ENCODE results near the gene RHOXF1.
"Not testable (repeated sequence)": the region's sequence is repeated elsewhere in the genome, so short reads cannot be mapped to it uniquely, and the experiment has no call there.

The RHOXF1 gene

DNA sequence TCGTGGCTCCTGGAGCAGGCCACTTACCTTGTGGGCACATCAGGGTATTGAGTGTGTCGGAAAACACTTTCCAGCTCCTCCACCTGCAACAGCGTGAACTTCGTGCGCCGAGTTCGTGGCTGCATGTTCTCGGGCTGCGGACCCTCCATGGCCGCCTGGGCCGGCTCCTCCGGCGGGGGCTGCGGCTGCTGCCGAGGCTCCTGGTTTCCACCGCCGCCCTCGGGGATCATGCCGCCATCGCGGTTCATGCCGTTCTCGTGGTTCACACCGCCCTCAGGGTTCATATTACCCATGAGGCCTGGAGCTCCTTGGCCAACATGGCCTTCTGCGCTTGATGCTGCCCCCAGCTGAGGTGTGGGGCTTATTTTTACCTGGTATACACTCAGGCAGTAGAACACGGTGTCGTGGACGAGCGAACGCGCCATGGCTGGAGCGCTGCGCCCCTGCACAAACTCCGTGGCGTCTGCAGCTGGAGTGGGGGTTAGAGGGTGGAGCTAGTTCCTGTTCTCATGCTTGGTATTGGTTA is at the start of gene RHOXF1:
Gene RHOXF1, minus strand, starts transcription at position 476 of the 526 bp plus-strand sequence. Its CDS starts 51 bp downstream, at position 425.
- DNase-seq, result no peak

DNA sequence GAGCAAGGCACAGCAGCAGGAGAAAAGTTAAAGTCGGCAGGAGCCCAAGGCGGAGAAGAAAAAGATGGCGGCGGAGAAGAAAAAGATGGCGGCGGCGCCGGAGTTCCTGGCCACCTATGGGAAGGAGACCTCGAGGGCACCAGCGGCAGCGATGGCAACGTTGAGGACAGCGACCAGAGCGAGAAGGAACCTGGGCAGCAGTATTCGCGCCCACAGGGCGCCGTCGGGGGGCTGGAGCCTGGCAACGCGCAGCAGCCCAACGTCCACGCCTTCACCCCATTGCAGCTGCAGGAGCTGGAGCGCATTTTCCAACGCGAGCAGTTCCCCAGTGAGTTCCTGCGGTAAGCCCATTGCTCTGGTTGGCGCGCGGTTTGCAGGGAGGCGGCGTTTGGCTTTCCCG is 43.4 kb upstream of the RHOXF1 start:
- DNase-seq, result not testable (repeated sequence)

DNA sequence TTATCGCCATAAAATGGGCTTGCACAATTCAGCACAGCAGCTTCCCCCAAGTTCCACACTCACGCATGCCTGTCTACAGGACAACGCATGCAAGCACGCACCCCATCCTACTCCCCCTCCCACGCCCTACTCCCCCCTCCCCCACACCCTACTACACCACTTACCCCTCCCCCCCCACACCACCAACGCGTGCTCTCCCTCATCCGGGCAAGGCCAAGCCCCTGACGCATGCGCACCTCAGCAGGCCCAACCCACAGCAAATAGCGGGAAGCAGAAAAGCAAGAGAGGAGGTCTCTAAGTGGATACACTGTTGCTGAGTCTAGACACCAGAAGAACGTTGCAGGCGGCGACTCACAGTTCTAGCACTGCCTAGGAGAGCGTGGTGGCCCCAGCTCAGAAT is 42.6 kb upstream of the RHOXF1 start, which contains the start of gene RHOXF2:
Gene RHOXF2, plus strand, starts transcription at position 301 of the 400 bp plus-strand sequence. CDS start 138 bp downstream, outside the sequence.
- DNase-seq, result not testable (repeated sequence)

GRCh38 chrX:120150109-120150744 is 34.5 kb upstream of the RHOXF1 start:
- DNase-seq, result not testable (repeated sequence)

- DNase-seq, result no peak
These were observed 31.8 kb upstream of the RHOXF1 start for GRCh38 chrX:120147537-120147936.

DNA sequence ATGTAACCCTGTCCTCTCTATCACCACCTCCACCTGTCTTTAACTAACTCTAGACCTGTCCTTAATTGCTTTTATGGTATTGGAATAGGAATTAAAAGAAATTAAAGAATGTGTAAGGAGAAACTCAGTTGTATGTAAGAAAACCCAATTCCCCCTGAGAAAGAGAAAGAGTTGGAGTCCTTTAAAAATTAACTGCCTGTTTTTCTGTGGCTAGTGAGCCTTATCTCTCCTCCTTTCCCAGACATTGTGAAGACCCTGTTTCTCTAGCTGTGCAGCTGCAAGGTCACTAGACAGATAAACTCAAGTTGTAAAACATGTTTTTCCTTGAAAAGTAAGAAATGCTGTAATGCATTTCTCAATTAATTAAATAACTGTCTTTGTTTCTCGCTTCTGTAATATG is 30.6 kb upstream of the RHOXF1 start:
- DNase-seq, result not testable (repeated sequence)

DNA sequence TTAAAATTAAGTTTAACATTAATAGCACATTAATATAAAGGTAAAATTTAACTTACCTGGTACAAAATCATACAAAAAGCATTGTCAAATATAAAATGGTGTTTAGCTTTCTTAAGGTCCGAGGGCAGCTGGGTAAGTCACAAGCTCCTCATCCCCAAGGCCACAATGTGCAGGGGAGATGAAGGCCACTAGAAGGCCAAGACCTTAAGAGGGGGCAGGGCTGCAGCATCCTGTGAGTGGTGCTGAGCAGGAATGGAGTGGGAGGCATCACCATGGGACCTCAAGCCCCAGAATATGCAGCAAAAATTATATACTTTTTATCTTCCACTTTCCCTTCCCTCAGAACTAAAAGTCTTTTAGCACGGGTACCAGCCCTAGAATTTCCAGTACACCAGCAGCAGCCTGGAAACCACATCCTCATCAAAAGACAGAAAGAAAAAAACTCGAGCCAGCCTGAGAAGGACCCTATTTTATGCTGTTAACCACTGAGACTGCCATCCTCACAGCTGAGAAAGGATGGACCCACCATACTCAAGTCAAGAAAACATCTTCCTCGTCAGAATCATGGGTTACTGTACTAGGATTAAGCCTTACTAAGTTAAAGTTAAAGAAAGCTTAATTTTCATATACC is 29.7 kb upstream of the RHOXF1 start:
- no peak for DNase-seq

- DNase-seq, result no peak
These were observed 28.6 kb upstream of the RHOXF1 start for GRCh38 chrX:120144178-120144844.

DNA sequence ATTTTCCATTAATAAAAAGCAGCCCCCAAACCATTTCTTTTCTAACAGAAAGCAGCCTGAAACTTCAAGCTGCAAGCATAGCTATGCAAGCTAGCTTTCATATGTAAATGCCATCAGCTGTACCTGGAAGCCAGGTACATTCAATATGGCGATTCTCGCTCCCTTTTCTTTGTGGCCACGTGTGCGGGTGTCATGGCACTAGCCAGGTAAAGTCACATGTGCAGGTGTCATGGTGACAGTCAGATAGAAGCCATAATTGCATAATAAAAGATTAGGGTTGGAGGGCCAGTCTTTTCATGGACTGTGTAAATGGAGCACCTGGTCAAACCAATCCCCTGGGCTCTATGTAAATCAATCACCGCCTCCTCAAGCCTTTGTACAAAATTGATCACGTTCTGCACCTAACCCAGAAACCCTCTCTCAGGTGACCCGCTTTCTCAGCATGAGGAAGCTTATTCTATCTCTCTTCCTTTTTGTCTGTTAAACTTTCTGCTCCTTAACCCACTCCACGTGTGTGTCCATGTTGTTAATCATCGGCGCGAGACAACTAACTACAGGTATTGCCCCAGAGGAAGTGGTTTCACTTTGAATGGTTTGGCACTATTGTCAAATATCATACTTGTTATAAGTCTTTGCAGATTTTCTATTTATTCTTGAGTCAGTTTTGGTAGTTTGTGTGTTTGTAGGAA is 24.7 kb upstream of the RHOXF1 start:
- no peak for DNase-seq

GRCh38 chrX:120137439-120137838 is 21.7 kb upstream of the RHOXF1 start:
- no peak for DNase-seq

DNA sequence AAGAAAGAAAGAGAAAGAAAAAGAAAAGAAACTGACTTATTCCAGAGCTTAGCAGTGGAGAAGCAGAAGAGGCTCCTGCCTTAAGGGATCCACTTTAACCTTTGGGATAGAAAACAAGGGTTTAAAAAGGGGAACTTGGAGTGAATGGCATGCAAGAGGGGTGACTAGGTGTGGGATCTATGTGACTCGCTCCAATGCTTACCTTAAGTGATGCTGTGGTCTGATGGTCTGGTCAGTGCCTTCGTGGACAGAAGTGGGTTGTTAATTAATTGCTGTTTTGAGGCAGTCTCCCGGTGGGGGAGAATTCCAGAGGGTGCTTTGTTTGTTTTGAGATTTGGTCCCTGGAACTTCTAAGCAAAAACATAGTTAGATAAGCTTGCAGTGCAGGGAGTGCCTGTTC is 21.1 kb upstream of the RHOXF1 start:
- DNase-seq, result no peak

- DNase-seq, result no peak
These were observed 20.4 kb upstream of the RHOXF1 start for GRCh38 chrX:120136128-120136527.

DNA sequence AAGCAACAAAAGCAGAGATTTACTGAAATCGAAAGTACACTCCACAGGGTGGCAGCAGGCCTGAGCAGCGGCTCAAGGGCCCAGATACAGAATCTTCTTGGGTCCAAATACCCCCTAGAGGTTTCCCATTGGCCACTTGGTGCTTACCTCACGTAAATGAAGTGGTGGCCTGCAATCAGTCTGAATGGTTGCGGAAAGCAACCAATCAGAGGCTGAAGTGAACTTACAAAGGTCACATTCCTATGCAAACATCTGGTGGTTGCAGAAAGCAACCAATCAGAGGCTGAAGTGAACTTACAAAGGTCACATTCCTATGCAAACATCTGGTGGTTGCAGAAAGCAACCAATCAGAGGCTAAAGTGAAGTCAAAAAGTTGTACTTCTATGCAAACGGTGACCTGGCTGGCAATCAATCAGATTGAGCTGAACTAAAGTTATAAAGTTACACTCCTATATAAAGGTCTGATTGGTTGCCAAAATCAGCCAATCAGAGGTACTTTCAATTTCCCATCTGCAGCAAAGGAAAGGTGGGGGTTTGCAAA is 12.7 kb upstream of the RHOXF1 start:
- DNase-seq, result not testable (repeated sequence)

DNA sequence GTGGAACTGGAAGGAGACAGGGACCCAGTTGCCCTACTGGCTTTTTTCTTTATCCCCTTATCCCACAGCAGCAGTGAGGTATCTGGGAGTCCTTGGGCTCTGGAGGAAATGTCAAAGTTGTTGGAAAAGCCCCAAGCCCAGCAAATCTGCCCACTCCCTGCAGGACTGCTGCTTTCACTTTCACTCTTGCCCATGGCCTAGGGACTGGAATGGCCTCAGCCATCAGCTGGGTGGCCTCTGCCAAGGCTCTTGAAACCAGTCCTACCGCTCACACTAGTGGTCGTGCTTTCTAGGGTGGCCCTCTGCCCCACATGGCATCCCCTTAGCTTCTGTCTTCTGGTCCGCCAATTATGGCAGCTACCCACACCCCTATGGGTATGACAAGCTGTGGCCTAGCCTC is 9.7 kb upstream of the RHOXF1 start:
- DNase-seq, result no peak

- DNase-seq, result no peak
These were observed 4.5 kb upstream of the RHOXF1 start for GRCh38 chrX:120120223-120120622.

GRCh38 chrX:120111611-120112010 is 4.1 kb downstream of the RHOXF1 start:
- DNase-seq, result no peak

DNA sequence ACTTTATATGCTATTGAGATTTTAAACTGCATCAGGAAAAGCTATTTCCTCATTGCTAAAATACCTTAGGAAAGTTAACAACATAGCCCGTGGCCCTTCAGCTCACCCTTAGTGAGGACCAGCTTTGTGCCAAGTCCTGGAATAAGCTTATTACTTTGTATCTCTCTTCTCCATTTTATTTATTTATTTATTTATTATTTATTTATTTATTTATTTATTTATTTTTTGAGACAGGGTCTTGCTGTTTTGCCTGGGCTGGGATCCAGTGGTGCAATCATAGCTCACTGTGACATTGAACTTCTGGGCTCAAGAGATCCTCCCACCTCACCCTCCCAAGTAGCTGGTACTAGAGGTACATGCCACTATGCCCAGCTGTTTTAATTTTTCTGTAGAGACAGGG is 6.3 kb downstream of the RHOXF1 start:
- DNase-seq, result no peak

- DNase-seq, result not testable (repeated sequence)
These were observed 11.0 kb downstream of the RHOXF1 start for GRCh38 chrX:120104707-120105106.

- not testable (repeated sequence) for DNase-seq
These were observed 14.7 kb downstream of the RHOXF1 start for GRCh38 chrX:120101057-120101456.

DNA sequence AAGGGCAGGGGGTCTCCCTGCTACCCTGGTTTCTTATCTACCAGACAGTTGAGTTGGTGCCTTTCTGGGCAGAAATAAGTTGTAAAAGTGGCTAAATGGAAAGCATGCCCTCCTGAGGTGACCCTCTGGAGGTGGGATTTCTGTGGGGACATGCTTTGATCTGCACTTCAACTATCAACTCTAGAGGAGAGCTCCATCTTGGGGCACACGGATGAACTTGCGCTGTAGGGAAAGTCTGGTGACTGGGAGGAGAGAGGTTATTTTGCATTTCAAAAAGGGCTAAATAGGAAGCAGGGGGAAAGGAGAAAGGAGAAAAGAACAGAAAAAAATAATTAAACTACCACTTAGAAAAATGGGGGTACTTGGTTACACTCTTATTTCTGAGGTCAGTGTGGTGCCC is 25.5 kb downstream of the RHOXF1 start:
- no peak for DNase-seq

DNA sequence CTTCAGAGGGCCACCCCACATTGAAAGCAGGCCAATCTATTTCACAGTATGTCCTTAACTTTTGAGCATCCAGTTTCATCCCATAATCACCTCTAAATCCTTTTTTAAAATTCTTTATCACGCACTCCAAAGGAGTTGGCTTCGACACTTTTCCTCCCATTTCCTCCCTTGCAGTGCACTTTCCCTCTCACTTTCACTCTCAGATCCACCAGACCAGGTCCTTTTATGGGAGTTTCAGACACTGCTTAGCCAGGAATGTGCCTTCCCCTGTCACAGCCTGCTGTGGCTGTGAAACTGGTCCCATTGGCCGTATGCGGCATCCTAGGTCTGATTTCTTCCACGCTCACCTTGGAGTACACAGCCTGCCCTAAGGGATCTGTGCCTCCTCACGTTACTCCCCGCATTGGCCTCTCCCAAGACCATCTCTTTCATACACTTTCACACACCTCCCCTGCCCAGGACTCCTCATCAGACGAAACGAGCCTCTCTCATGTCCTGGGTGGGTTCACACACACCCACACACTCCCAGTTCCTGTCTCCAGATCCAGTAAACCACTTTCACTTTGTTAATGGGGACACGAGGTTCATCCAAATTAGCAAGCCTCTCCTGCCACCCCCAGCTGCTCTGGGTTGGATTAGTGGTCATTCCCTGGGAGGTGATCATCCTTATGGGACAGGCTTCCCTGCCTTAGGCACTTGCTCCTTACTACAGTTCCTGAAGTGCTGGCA is 28.3 kb downstream of the RHOXF1 start:
- no peak for DNase-seq

DNA sequence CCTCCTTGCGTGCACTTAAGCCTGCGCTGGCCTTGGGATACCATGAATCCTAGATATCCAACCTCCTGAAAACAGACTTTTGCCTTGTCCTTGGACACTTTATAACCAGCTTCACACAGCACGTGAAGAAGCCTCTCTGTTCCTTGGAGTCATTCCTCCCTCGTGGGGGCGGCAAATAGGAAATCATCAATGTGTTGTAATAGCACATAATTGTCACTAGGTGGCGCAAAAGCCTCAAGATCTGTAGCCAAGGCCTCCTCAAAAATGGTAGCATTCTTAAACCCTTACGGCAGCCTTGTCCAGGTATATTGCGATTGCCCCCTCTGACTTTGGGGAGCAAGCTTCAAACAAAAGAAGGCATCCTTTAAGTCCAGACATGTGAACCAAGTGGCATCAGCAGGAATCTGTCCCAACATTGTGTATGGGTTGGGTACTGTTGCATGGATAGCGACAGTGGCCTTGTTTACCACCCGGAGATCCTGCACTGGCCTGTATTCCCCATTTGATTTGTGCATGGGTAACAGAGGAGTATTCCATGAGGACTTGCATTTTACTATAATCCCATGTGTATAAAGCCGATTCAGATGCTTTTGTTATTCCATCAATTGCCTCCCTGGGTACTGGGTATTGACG is 30.0 kb downstream of the RHOXF1 start:
- not testable (repeated sequence) for DNase-seq

Data from SW 1271 (cell line).